ENCODE data around the gene FOLR1. TPM values are rescaled to one million over a fixed set of nuclear protein-coding genes. Genes with fewer than 3 reads are reported as not detected.
A peak's percentile ranks its signal among the peaks of the same experiment; 100 is the strongest.
"Not testable (repeated sequence)": the region's sequence is repeated elsewhere in the genome, so short reads cannot be mapped to it uniquely, and the experiment has no call there.

FOLR1 gene
- total RNA-seq, 2 donors from 2014 or later: 13.8 to 19.3 TPM

- 90 to 94% methylated on average over 4 to 5 of the region's 5 CpGs for WGBS, 2 experiments (ENCODE audit: insufficient coverage in 1 of 2, insufficient read length in 1 of 2)
- peak overlapping the region; percentile 97 for H3K27ac Mint-ChIP-seq
Measured at GRCh38 chr11:72190631-72191071, 1.3 kb upstream of the FOLR1 start.

DNA sequence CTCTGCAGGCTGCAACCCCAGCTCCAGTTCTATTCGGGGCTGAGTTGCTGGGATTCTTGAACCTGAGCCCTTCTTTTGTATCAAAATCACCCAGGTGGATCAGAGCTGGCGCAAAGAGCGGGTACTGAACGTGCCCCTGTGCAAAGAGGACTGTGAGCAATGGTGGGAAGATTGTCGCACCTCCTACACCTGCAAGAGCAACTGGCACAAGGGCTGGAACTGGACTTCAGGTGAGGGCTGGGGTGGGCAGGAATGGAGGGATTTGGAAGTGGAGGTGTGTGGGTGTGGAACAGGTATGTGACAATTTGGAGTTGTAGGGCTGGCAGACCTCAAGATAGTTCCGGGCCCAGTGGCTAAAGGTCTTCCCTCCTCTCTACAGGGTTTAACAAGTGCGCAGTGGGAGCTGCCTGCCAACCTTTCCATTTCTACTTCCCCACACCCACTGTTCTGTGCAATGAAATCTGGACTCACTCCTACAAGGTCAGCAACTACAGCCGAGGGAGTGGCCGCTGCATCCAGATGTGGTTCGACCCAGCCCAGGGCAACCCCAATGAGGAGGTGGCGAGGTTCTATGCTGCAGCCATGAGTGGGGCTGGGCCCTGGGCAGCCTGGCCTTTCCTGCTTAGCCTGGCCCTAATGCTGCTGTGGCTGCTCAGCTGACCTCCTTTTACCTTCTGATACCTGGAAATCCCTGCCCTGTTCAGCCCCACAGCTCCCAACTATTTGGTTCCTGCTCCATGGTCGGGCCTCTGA is 3.8 kb downstream of the FOLR1 start:
- no peak overlapping the region for H3K27ac ChIP-seq (ENCODE audit: low read depth, low read length)
- no peaks in the 10 kb centered on the region for H3K9me3 ChIP-seq (ENCODE audit: control insufficient read depth, low read length)
- no peaks in the 10 kb centered on the region for H3K36me3 Mint-ChIP-seq (ENCODE audit: low read depth)
- H3K4me1 ChIP-seq (ENCODE audit: control insufficient read depth, insufficient read depth, low read length): peaks cover 5% of the 10 kb centered on the region
- no peak for TF ChIP-seq CTCF (conservative IDR thresholded peaks at IDR 0.05)
- no peak overlapping the region for H3K27ac Mint-ChIP-seq
- no peaks in the 10 kb centered on the region for H3K27me3 Mint-ChIP-seq (ENCODE audit: insufficient read depth)
- H3K4me1 Mint-ChIP-seq: peaks cover 11% of the 10 kb centered on the region
- no peaks in the 10 kb centered on the region for H3K9me3 Mint-ChIP-seq
- WGBS, 2 experiments (ENCODE audit: insufficient coverage in 1 of 2, insufficient read length in 1 of 2): 92 to 93% methylated on average over 5 to 12 of the region's 12 CpGs
- no peak overlapping the region for H3K4me3 ChIP-seq (ENCODE audit: low read length)
- no peaks in the 10 kb centered on the region for H3K36me3 ChIP-seq (ENCODE audit: control insufficient read depth, insufficient read depth, low read length)
- DNase-seq: peak; percentile 28
- H3K4me3 Mint-ChIP-seq: no peak overlapping the region
- no peaks in the 10 kb centered on the region for H3K27me3 ChIP-seq (ENCODE audit: control insufficient read depth, insufficient read depth, low read length, poor library complexity, severe bottlenecking)
- no peak overlapping the region for H3K9ac ChIP-seq (ENCODE audit: extremely low read depth, low read length, poor library complexity, severe bottlenecking)

More at GRCh38 chr11:72190631-72191071, 1.3 kb upstream of the FOLR1 start:
- H3K36me3 Mint-ChIP-seq (ENCODE audit: low read depth): no peaks in the 10 kb centered on the region
- Histone ChIP-seq H3K4me1 (ENCODE audit: control insufficient read depth, insufficient read depth, low read length) (peaks cover 17% of the 10 kb centered on the region), H3K4me3 (ENCODE audit: low read length) (no peak overlapping the region), H3K9ac (ENCODE audit: extremely low read depth, low read length, poor library complexity, severe bottlenecking) (no peak overlapping the region), H3K27me3 (ENCODE audit: control insufficient read depth, insufficient read depth, low read length, poor library complexity, severe bottlenecking) (no peaks in the 10 kb centered on the region), H3K36me3 (ENCODE audit: control insufficient read depth, insufficient read depth, low read length) (no peaks in the 10 kb centered on the region), H3K9me3 (ENCODE audit: control insufficient read depth, low read length) (no peaks in the 10 kb centered on the region), H3K27ac (ENCODE audit: low read depth, low read length) (no peak overlapping the region)
- H3K27me3 Mint-ChIP-seq (ENCODE audit: insufficient read depth): no peaks in the 10 kb centered on the region
- DNase-seq: peak; percentile 51
- no peak overlapping the region for H3K4me3 Mint-ChIP-seq
- H3K4me1 Mint-ChIP-seq: peaks cover 34% of the 10 kb centered on the region
- no peak for TF ChIP-seq CTCF (conservative IDR thresholded peaks at IDR 0.05)
- no peaks in the 10 kb centered on the region for H3K9me3 Mint-ChIP-seq

GRCh38 chr11:72201445-72201844 is 9.5 kb downstream of the FOLR1 start:
- not testable (repeated sequence) for H3K9me3 ChIP-seq (ENCODE audit: control insufficient read depth, low read length); H3K27me3 ChIP-seq (ENCODE audit: control insufficient read depth, insufficient read depth, low read length, poor library complexity, severe bottlenecking); H3K36me3 ChIP-seq (ENCODE audit: control insufficient read depth, insufficient read depth, low read length); H3K9ac ChIP-seq (ENCODE audit: extremely low read depth, low read length, poor library complexity, severe bottlenecking); DNase-seq; H3K4me1 Mint-ChIP-seq; H3K4me1 ChIP-seq (ENCODE audit: control insufficient read depth, insufficient read depth, low read length); H3K36me3 Mint-ChIP-seq (ENCODE audit: low read depth); H3K9me3 Mint-ChIP-seq; H3K27me3 Mint-ChIP-seq (ENCODE audit: insufficient read depth); H3K4me3 ChIP-seq (ENCODE audit: low read length); H3K27ac Mint-ChIP-seq; H3K4me3 Mint-ChIP-seq; H3K27ac ChIP-seq (ENCODE audit: low read depth, low read length)
- WGBS, 2 experiments (ENCODE audit: insufficient coverage in 1 of 2, insufficient read length in 1 of 2): 91 to 93% methylated on average over 35 to 37 of the region's 43 CpGs
